Measurements from ENCODE around the gene MT1G. TPM values are rescaled to one million over a fixed set of nuclear protein-coding genes. Genes with fewer than 3 reads are reported as not detected.

The MT1G gene
- total RNA-seq, 4 donors from 2014 or later: 35.9 to 117 (median 62.7) TPM

DNA sequence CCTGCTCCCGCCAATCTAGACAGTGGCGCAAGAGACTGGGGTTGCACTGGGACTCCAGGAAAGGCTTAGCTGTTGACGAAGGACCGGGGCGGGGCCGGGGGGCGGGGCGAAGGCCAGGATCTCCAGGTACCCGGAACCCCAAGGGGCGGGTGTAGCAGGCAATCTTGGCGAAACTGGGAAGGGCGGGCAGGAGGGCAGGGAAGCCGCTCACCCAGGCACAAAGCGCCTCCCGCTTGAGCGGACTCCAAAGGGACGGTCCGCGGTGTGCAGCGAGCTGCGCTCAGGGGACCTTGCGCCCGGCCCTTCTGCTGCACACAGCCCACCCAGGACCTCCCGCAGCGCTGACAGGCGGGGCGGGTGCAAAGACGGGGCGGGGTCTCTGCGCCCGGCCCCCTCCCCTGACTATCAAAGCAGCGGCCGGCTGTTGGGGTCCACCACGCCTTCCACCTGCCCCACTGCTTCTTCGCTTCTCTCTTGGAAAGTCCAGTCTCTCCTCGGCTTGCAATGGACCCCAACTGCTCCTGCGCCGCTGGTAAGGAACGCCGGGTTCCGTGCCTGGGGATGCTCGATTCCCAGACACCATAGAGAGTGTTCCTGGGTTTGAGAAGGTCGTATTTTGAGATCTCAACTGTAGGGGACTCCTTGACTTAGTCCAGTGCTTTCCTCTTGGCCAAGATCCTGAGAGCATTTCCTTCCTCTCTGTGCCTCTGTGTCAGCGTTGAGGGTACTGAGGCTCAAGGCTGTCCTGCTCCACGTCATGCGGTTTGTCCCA lies 10.1 kb downstream of the MT1G start, which contains the start of gene MT1F:
Gene MT1F, plus strand, starts transcription at position 405 of the 772 bp plus-strand sequence. Its CDS starts 100 bp downstream, at position 505.
- WGBS: 2% methylated on average over 19 of the region's 46 CpGs
- TF ChIP-seq EP300 (IDR thresholded peaks at IDR 0.05): no peak
- TF ChIP-seq, protein P1, sequence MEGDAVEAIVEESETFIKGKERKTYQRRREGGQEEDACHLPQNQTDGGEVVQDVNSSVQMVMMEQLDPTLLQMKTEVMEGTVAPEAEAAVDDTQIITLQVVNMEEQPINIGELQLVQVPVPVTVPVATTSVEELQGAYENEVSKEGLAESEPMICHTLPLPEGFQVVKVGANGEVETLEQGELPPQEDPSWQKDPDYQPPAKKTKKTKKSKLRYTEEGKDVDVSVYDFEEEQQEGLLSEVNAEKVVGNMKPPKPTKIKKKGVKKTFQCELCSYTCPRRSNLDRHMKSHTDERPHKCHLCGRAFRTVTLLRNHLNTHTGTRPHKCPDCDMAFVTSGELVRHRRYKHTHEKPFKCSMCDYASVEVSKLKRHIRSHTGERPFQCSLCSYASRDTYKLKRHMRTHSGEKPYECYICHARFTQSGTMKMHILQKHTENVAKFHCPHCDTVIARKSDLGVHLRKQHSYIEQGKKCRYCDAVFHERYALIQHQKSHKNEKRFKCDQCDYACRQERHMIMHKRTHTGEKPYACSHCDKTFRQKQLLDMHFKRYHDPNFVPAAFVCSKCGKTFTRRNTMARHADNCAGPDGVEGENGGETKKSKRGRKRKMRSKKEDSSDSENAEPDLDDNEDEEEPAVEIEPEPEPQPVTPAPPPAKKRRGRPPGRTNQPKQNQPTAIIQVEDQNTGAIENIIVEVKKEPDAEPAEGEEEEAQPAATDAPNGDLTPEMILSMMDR (IDR thresholded peaks at IDR 0.05): no peak
- TF ChIP-seq POLR2A (IDR thresholded peaks at IDR 0.05): peak in 1 of 2 donors; percentile 15
- Histone ChIP-seq H3K27me3 (peaks cover 8% of the 10 kb centered on the region), H3K27ac (peak within 1 kb of the TSS; percentile 56), H3K36me3 (no peaks in the 10 kb centered on the region), H3K9me3 (no peaks in the 10 kb centered on the region), H3K4me1 (peaks cover 19% of the 10 kb centered on the region), H3K4me3 (peak within 1 kb of the TSS; percentile 66)
- peak; percentile 90 to 91 for DNase-seq (ENCODE audit: low spot score in 2 of 2)

DNA sequence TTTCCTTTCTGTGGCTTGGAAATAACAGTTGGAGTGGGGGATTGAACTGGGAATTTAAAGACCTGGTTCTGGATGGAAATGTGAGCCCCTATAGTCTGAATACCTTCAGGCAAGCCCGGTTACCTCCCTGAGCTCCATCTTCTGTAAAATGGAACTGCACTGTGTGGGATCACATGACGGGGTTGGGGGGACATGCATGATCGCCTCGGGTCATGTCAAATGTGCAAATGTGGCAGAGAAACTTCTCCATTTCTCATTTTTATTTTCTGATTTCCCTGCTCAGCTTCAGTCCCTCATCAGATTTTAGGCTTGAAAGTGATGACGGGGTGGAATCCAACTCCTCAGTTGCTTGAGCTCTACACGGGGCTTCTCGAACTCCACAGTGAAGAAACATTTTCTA lies 14.6 kb downstream of the MT1G start:
- no peak for DNase-seq (ENCODE audit: low spot score in 2 of 2)
- WGBS: 76% methylated on average over 7 of the region's 7 CpGs
- Histone ChIP-seq H3K4me3 (no peak overlapping the region), H3K36me3 (no peaks in the 10 kb centered on the region), H3K27me3 (peaks cover 13% of the 10 kb centered on the region), H3K9me3 (no peaks in the 10 kb centered on the region), H3K27ac (no peak overlapping the region), H3K4me1 (peaks cover 12% of the 10 kb centered on the region)
- TF ChIP-seq, protein P1 (IDR thresholded peaks at IDR 0.05): no peak
- TF ChIP-seq POLR2A (IDR thresholded peaks at IDR 0.05): no peak
- TF ChIP-seq POLR2AphosphoS5 (IDR thresholded peaks at IDR 0.05): no peak
- no peak for TF ChIP-seq EP300 (IDR thresholded peaks at IDR 0.05)

DNA sequence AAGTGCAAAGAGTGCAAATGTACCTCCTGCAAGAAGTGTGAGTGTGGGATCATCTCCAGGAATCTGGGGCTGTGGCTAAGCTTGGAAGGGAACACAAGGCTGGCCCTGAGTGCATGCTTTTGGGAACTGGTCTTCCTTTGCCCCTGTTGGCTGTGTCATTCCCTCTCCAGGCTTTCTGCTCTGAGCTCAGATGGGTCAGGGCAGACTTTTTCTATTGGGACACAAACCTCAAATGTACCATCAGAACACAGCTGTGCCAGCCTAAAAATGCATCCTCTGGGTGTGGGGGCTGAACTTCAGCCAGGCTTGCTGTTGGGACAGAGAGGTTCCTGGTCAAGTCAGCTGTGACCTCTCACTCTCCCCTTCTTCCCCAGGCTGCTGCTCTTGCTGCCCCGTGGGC lies 15.3 kb downstream of the MT1G start:
- no peaks in the 10 kb centered on the region for H3K9me3 ChIP-seq
- H3K27me3 ChIP-seq: peaks cover 19% of the 10 kb centered on the region
- WGBS: 25% methylated on average over 1 of the region's 1 CpG
- no peak overlapping the region for H3K27ac ChIP-seq
- H3K4me1 ChIP-seq: peaks cover 6% of the 10 kb centered on the region
- H3K4me3 ChIP-seq: no peak overlapping the region
- TF ChIP-seq, protein P1 (IDR thresholded peaks at IDR 0.05): no peak
- no peak for TF ChIP-seq POLR2A (IDR thresholded peaks at IDR 0.05)
- H3K36me3 ChIP-seq: no peaks in the 10 kb centered on the region
- DNase-seq (ENCODE audit: low spot score in 2 of 2): no peak

DNA sequence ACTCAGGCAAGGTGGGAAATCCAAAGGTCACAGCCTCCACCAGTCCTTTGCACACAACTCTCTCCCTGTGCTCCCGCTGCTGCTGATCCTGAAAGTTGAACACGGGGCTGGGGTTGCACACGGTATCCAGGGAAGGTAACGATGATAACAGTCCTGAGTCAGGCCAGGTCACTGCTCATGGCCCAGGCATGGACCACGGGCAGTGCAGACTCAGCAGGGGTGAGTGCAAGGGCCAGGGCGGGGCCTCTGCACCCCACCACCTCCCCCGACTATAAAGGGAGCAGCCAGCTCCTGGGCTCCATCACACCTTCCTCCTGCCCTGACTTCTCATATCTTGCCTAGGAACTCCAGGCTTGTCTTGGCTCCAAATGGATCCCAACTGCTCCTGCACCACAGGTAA lies 16.3 kb downstream of the MT1G start, which contains the start of gene MT1B:
Gene MT1B, plus strand, starts transcription at position 301 of the 400 bp plus-strand sequence. Its CDS starts 68 bp downstream, at position 369.
- DNase-seq (ENCODE audit: low spot score in 2 of 2): no peak
- TF ChIP-seq POLR2AphosphoS5 (IDR thresholded peaks at IDR 0.05) (no peak), EP300 (IDR thresholded peaks at IDR 0.05) (no peak), POLR2A (IDR thresholded peaks at IDR 0.05) (no peak)
- TF ChIP-seq, protein P1 (IDR thresholded peaks at IDR 0.05): no peak
- H3K27me3 ChIP-seq: peaks cover 19% of the 10 kb centered on the region
- no peak within 1 kb of the TSS for H3K27ac ChIP-seq
- 83% methylated on average over 1 of the region's 7 CpGs for WGBS
- H3K4me3 ChIP-seq: no peak within 1 kb of the TSS
- H3K4me1 ChIP-seq: no peaks in the 10 kb centered on the region
- H3K36me3 ChIP-seq: no peaks in the 10 kb centered on the region
- H3K9me3 ChIP-seq: no peaks in the 10 kb centered on the region

DNA sequence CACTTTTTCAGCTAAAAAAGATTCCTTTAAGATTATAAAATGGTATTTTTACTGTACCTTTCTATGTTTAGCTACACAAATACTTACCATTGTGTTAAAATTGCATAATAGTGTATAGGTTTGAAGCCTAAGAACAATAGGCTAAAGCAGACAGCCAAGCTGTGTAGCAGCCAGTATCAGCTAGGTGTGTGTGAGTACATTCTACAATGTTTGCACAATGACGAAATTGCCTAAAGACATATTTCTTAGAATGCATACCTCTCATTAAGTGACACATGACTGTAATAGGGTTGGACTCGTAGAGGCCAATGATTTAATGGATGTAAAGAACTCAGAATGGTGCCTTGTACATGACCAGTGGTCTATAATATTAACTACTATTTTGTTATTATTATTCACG lies 18.0 kb downstream of the MT1G start:
- H3K9me3 ChIP-seq: no peaks in the 10 kb centered on the region
- no peak overlapping the region for H3K4me3 ChIP-seq
- H3K36me3 ChIP-seq: no peaks in the 10 kb centered on the region
- no peak for TF ChIP-seq EP300 (IDR thresholded peaks at IDR 0.05)
- no peak for TF ChIP-seq POLR2AphosphoS5 (IDR thresholded peaks at IDR 0.05)
- TF ChIP-seq POLR2A (IDR thresholded peaks at IDR 0.05): no peak
- DNase-seq (ENCODE audit: low spot score in 2 of 2): no peak
- H3K27me3 ChIP-seq: peaks cover 19% of the 10 kb centered on the region
- WGBS: 75% methylated on average over 3 of the region's 3 CpGs
- no peaks in the 10 kb centered on the region for H3K4me1 ChIP-seq
- no peak overlapping the region for H3K27ac ChIP-seq
